HG02840 (cell line): ENCODE results near the gene FAM131A.

ENCODE experiments used
- ATAC-seq: cut with Tn5 transposase; IDR thresholded peaks from one replicate; pipeline ENCODE4 v1.9.1; 2021; ENCODE audit warnings: mild to moderate bottlenecking, moderate library complexity, moderate number of reproducible peaks; ENCODE audit not compliant: unreplicated experiment, low FRiP score

Gene FAM131A

DNA sequence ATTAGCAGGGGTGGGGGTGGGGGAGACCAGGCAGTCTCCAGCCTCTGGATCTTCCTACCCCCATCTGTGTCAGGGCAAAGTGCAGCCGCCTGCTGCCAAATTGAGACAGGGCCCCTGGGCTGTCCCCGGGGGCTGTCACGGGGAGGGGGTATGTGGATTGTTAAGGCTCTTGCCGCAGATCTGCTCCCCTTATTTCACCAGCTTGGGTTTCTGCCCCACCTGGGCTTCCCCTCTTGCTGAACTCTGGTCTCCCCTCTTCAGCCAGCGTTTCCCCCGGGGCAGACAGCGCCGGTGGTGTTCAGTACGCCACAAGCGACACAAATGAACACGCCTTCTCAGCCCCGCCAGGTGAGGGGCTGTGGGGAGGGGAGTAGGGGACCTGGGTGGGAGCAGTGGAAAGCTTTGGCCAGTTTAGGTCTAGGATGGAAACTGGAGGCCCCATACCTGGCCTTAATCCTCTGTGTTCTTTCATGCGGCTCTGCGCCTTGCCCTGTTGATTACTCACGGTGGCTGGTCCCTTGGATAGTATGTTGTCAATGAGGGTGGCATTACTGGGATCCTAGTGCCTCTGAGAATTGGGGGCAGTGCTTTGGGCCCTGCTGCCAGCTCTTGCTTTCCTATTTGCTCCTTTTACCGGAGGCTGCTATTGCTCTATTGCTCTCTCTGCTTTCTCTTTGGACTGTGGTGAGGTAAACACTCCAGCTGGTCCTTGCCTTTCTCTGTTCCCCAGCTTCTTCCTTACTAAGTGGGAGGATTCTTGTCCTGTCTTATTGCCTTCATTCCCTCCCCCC, 21.3 kb upstream of the FAM131A start:
- ATAC-seq, result no peak

- no peak for ATAC-seq
Observed at GRCh38 chr3:184316792-184317191, 20.6 kb upstream of the FAM131A start.

DNA sequence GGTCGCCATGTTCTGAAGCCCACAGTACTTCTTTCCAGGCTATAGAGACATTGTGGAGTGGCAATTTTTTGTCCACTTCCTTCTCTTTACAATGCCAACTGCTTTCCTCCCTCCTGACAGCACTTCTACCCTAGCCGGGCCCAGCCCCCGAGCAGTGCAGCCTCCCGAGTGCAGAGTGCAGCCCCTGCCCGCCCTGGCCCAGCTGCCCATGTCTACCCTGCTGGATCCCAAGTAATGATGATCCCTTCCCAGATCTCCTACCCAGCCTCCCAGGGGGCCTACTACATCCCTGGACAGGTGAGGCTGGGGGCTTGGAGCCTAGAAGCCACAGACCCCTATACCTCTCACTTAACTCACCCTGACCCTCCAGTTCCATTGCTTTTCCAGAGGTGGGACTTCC, 20.2 kb upstream of the FAM131A start:
- ATAC-seq, result no peak

GRCh38 chr3:184320104-184320445, 17.3 kb upstream of the FAM131A start:
- ATAC-seq, result no peak

- no peak for ATAC-seq
Observed at GRCh38 chr3:184321666-184322065, 15.7 kb upstream of the FAM131A start.

DNA sequence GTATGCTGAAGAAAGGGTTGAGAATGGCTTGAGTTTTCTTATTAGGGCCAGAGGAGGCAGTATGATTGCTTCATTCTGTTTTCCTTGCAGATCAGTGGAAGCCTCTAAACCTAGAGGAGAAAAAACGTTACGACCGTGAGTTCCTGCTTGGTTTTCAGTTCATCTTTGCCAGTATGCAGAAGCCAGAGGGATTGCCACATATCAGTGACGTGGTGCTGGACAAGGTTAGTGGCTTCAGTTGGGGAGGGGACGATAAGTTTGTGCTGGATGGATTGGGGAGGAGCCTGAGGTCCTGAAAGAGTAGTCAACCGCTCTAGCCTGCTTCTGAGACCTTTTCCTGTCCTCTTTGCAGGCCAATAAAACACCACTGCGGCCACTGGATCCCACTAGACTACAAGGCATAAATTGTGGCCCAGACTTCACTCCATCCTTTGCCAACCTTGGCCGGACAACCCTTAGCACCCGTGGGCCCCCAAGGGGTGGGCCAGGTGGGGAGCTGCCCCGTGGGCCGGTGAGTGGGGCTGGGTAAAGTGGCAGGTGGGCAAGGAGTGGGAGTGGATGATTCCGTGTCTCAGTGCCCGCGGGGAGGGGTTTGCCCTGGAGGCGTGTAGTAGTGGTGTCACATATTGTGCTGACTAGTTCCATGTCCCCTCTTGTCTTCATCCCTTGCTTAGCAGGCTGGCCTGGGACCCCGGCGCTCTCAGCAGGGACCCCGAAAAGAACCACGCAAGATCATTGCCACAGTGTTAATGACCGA, 14.5 kb upstream of the FAM131A start:
- no peak for ATAC-seq

DNA sequence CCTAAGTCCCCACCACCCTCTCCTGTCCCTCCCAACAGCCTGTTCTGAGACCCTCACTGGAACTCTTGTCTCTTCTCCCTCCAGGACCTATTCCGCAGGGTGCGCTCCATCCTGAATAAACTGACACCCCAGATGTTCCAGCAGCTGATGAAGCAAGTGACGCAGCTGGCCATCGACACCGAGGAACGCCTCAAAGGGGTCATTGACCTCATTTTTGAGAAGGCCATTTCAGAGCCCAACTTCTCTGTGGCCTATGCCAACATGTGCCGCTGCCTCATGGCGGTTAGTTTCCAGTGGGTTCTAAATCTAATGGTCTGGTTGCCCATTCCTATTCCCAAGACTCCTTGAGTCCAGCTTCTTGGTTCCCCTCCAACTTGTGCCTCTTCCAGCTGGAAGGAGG, 13.7 kb upstream of the FAM131A start:
- ATAC-seq, result no peak

- no peak for ATAC-seq
Observed at GRCh38 chr3:184325269-184325668, 12.1 kb upstream of the FAM131A start.

DNA sequence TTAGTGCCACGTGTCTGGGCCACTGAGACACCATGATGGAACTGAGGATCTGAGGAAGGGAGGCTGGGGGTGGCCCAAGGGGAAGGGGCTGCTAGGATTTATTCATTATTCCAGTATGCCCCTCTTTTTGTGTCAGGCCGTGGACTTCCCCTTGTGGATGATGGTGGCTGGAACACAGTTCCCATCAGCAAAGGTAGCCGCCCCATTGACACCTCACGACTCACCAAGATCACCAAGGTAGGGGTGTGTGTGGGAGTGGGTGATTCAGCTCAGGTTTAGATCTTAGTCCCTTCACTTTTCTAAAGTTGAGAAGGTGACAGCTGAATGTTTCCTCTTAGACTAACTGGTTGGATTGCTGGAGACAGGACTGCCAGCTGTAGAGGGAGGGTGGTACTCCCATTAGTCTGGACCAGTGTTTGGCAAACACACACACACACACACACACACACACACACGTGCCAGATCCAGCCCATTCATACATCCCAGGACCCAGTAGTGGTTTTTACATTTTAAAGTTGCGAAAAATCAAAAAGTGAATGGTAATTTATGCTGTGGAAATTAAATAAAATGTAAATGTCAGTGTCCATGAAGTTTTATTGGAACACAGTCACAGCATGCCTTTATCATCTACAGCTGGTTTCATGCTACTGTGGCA, 11.6 kb upstream of the FAM131A start:
- no peak for ATAC-seq

DNA sequence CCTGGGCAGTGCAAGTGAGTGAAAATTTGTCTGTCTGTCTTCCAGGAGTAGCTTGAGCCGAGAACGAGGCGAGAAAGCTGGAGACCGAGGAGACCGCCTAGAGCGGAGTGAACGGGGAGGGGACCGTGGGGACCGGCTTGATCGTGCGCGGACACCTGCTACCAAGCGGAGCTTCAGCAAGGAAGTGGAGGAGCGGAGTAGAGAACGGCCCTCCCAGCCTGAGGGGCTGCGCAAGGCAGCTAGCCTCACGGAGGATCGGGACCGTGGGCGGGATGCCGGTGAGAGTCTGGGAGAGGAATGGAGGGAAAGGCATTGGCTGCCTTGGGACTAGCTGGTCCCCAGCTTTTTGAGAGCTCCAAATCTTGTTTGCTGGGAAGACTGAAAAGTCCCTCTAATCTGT, 10.2 kb upstream of the FAM131A start:
- no peak for ATAC-seq

DNA sequence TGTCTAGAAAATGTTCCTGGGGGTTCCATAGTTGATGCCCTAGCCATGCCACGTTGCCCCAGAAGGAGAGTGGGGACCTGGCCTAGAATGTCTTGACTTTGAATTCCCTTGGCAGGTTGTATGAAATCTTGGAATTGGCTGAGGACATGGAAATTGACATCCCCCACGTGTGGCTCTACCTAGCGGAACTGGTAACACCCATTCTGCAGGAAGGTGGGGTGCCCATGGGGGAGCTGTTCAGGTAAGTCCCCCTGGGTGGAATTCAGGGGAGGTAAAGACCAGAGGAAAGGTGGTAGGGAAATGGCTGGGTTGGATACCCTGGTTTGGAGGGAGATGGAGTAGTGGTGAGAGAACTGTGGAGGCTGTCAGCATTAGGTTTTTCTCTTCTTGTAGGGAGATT, 8.9 kb upstream of the FAM131A start:
- no peak for ATAC-seq

DNA sequence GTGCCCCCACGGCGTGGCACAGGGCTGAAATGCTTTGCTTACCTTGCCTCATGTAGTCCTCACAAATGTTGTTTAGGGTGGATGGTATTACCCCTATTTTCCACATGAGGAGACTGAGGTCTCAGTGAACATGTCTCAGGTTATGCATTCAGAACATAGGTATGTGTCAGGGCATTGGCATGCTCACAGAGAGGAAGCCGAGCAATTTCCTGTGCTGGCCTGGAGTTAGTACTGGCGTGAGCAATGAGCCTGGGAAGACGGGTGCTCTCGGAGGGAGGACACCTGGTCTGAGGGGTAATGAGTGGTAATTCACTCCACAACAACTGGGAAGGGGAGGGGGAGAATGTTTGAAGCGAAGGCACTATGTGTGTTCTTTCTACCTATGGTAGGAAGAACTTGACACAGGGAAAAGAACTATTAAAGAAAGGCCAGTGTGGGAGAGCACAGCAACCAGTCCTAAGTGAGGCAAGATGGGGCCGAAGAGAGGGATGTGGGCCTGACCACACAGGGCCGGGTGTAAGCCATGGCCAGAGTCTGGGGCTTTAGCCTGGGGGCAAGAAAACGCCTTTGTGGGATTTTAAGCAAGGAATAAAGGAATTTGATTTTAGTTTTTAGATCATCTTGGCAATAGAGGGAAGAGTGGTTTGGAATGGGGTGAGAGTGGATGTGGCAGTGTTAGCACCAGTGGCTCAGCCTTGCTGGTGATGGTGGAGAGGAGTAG, 4.9 kb upstream of the FAM131A start:
- ATAC-seq, result no peak

DNA sequence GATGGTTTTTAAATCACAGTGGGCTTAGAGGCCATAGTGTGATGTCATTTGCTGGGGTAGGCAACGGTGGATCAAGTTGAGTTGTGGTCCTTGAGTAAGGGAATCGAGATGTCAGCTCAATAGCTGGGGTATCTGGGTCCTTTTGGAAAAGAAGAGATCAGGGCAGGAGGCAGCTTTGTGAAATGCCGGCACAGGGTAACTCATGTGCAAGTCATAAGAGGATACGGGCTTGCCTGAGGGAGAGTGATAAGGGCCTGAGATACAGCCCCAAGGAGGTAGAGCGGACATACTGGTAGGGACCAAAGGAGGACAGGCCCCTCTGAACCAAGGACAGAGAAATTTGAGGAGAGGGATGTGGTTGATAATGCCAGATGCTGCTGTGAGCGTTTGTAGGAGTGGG, 4.2 kb upstream of the FAM131A start:
- ATAC-seq, result no peak

GRCh38 chr3:184333700-184334099, 3.7 kb upstream of the FAM131A start:
- ATAC-seq, result no peak

- ATAC-seq, result no peak
Observed at GRCh38 chr3:184334470-184335158, 2.8 kb upstream of the FAM131A start.

DNA sequence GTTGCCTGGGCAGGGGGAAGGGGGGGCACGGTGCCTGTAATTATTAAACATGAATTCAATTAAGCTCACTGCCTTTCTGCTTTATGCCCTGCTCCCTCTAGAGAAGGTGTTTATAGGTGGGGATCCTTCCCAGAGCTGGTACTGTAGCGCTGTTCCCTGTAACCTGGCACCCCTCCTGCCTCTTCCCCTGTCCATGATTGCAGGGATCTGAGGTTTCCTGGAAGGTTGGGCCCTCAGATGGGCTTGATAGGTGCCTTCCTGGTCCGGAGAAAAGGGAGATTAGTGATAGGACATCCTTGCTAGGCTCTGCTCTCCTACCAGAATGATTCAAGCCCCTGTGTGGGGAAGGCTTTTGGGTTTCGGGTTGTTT, 2.1 kb upstream of the FAM131A start:
- ATAC-seq, result peak; percentile 23

- ATAC-seq, result peak; percentile 61
Observed at GRCh38 chr3:184335661-184336546, 1.5 kb upstream of the FAM131A start.

DNA sequence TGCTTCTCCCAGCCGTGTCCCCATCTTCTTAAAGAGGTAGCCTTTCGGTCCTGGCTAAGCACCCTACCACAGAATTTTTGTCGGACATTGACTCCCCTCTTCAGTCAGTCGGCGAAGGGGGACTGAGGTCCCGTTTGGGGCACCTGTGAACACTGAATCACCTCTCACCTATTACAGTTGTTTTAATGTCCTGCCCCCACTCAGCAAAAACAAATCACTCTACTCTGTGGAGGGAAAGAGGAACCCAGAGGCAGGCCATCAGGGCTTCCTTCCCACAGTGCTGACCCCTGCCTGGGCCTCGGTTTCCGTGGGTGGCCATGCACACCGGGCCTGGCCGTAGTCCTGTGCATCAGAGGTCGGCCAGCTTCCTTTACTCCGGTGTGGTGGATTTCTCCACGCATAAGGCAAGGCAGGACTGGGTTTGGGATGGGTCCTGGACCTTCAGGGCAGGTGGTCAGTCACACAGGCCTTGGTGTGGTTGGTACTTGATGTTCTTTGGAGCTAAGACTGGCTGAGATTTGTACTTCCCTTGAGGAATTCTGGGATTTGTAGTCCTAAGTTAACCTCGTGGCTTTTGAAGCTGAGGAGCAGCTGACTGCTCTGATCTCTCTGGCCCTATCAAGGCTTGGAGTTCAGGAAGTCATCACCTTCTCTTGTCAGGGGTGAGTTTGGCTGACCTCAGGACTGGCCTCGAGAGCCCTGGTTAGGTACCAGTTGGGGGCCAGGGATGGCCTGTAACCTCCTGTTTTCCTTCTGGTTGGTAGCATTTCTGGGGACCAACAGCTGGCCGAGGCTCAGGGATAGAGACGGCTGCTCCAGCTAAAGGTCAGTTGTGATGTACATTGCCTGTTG, 627 bp upstream of the FAM131A start:
- ATAC-seq, result no peak

- ATAC-seq, result no peak
Observed at GRCh38 chr3:184337981-184338380, 581 bp downstream of the FAM131A start.
